ENCODE data around the gene RND1.

- TF ChIP-seq RAD21 (IDR thresholded peaks at IDR 0.05; ENCODE audit: low read depth) (no peak), TAF1 (IDR thresholded peaks at IDR 0.05; ENCODE audit: low read depth) (no peak), FOXM1 (IDR thresholded peaks at IDR 0.05; ENCODE audit: borderline replicate concordance, low read depth) (no peak), EP300 (IDR thresholded peaks at IDR 0.05; ENCODE audit: borderline replicate concordance) (no peak), CREB1 (IDR thresholded peaks at IDR 0.05; ENCODE audit: low read depth) (no peak), NFIC (IDR thresholded peaks at IDR 0.05) (no peak), YY1 (IDR thresholded peaks at IDR 0.05; ENCODE audit: low read depth) (no peak), CEBPB (IDR thresholded peaks at IDR 0.05) (no peak), REST (IDR thresholded peaks at IDR 0.05; ENCODE audit: low read depth) (no peak), TEAD4 (IDR thresholded peaks at IDR 0.05) (no peak), EGR1 (IDR thresholded peaks at IDR 0.05) (no peak), TCF12 (IDR thresholded peaks at IDR 0.05; ENCODE audit: low read depth) (no peak)
- TF ChIP-seq, protein P1, sequence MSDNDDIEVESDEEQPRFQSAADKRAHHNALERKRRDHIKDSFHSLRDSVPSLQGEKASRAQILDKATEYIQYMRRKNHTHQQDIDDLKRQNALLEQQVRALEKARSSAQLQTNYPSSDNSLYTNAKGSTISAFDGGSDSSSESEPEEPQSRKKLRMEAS (IDR thresholded peaks at IDR 0.05), result no peak
- TF ChIP-seq, protein P2, sequence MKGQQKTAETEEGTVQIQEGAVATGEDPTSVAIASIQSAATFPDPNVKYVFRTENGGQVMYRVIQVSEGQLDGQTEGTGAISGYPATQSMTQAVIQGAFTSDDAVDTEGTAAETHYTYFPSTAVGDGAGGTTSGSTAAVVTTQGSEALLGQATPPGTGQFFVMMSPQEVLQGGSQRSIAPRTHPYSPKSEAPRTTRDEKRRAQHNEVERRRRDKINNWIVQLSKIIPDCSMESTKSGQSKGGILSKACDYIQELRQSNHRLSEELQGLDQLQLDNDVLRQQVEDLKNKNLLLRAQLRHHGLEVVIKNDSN (IDR thresholded peaks at IDR 0.05), result no peak
These were observed 43.5 kb downstream of the RND1 start for GRCh38 chr12:48822139-48822538.

All from Ishikawa (cell line).